Chondrocyte (in vitro differentiated cells): ENCODE results near the gene AGBL4. TPM values are rescaled to one million over a fixed set of nuclear protein-coding genes. Genes with fewer than 3 reads are reported as not detected.

ENCODE experiments used
- DNase-seq: peaks from one replicate; pipeline ENCODE4 v3.0.0; 2021; ENCODE audit warnings: mixed read lengths, low spot score
- H3K27ac Mint-ChIP-seq: one replicate; pipeline ENCODE4 v1.8.0; 2021; ENCODE audit warnings: mild to moderate bottlenecking, moderate library complexity, mixed read lengths; ENCODE audit not compliant: unreplicated experiment
- H3K27me3 Mint-ChIP-seq: 2 replicates; pipeline ENCODE4 v1.8.0; 2021; ENCODE audit warnings: low read depth, mixed read lengths
- H3K36me3 Mint-ChIP-seq: 2 replicates; pipeline ENCODE4 v1.8.0; 2021; ENCODE audit warnings: low read depth, mixed read lengths
- H3K4me1 Mint-ChIP-seq: 2 replicates; pipeline ENCODE4 v1.8.0; 2021; ENCODE audit warnings: low read depth, mild to moderate bottlenecking, mixed read lengths
- H3K4me3 Mint-ChIP-seq: one replicate; pipeline ENCODE4 v1.8.0; 2021; ENCODE audit warnings: mild to moderate bottlenecking, moderate library complexity, mixed read lengths; ENCODE audit not compliant: unreplicated experiment
- H3K9me3 Mint-ChIP-seq: 2 replicates; pipeline ENCODE4 v1.8.0; 2021; ENCODE audit warnings: low read depth, mixed read lengths
- CTCF ChIP-seq: fragments of 200-600 bp; sonication (generic); IDR thresholded peaks from 2 replicates; pipeline ENCODE4 v1.5.0; 2021; ENCODE audit warnings: antibody characterized with exemption, mild to moderate bottlenecking, moderate library complexity
- total RNA-seq: library from RNA; stranded (reverse); gene quantifications from 3 replicates; pipeline ENCODE4 v1.2.1, GENCODE V29; 2021

Gene AGBL4
- total RNA-seq, 1 donor from 2014 or later: not detected

GRCh38 chr1:48875552-48876329, 1148.0 kb downstream of the AGBL4 start:
- peaks cover 8% of the 10 kb centered on the region for H3K27me3 Mint-ChIP-seq

GRCh38 chr1:48873944-48874343, 1149.8 kb downstream of the AGBL4 start:
- TF ChIP-seq CTCF: no peak
- no peak for DNase-seq

More at GRCh38 chr1:48875552-48876329, 1148.0 kb downstream of the AGBL4 start:
- H3K36me3 Mint-ChIP-seq: no peaks in the 10 kb centered on the region
- TF ChIP-seq CTCF: no peak
- H3K9me3 Mint-ChIP-seq: no peaks in the 10 kb centered on the region
- H3K27ac Mint-ChIP-seq: no peak overlapping the region
- peaks cover 9% of the 10 kb centered on the region for H3K4me1 Mint-ChIP-seq
- no peak overlapping the region for H3K4me3 Mint-ChIP-seq
- no peak for DNase-seq

GRCh38 chr1:48870596-48870995, 1153.2 kb downstream of the AGBL4 start:
- Mint-ChIP-seq H3K27ac (no peak overlapping the region), H3K27me3 (peaks cover 12% of the 10 kb centered on the region), H3K36me3 (no peaks in the 10 kb centered on the region), H3K4me3 (no peak overlapping the region), H3K9me3 (no peaks in the 10 kb centered on the region), H3K4me1 (no peaks in the 10 kb centered on the region)
- TF ChIP-seq CTCF: peak; percentile 43
- no peak for DNase-seq

More at GRCh38 chr1:48873944-48874343, 1149.8 kb downstream of the AGBL4 start:
- Mint-ChIP-seq H3K9me3 (no peaks in the 10 kb centered on the region), H3K36me3 (no peaks in the 10 kb centered on the region), H3K27ac (no peak overlapping the region), H3K4me1 (peaks cover 8% of the 10 kb centered on the region), H3K4me3 (no peak overlapping the region), H3K27me3 (peaks cover 11% of the 10 kb centered on the region)

- Mint-ChIP-seq H3K27ac (no peak overlapping the region), H3K9me3 (no peaks in the 10 kb centered on the region), H3K27me3 (peaks cover 12% of the 10 kb centered on the region), H3K4me3 (no peak overlapping the region), H3K36me3 (no peaks in the 10 kb centered on the region), H3K4me1 (no peaks in the 10 kb centered on the region)
- TF ChIP-seq CTCF: no peak
- no peak for DNase-seq
These were observed 1154.4 kb downstream of the AGBL4 start for GRCh38 chr1:48869116-48869893.

GRCh38 chr1:48864913-48865312, 1158.8 kb downstream of the AGBL4 start:
- no peak for TF ChIP-seq CTCF
- Mint-ChIP-seq H3K27me3 (peaks cover 6% of the 10 kb centered on the region), H3K27ac (no peak overlapping the region), H3K36me3 (no peaks in the 10 kb centered on the region), H3K4me1 (no peaks in the 10 kb centered on the region), H3K4me3 (no peak overlapping the region), H3K9me3 (peaks cover 20% of the 10 kb centered on the region)
- DNase-seq: no peak
